ENCODE data around the gene CYBB.

The CYBB gene

GRCh38 chrX:37782359-37782758, 2.5 kb downstream of the CYBB start:
- no peak overlapping the region for H3K4me3 ChIP-seq (replicated peaks; ENCODE audit: low read depth, low read length)
- DNase-seq (ENCODE audit: extremely low read depth, low read depth): no peak
- TF ChIP-seq, protein P1, sequence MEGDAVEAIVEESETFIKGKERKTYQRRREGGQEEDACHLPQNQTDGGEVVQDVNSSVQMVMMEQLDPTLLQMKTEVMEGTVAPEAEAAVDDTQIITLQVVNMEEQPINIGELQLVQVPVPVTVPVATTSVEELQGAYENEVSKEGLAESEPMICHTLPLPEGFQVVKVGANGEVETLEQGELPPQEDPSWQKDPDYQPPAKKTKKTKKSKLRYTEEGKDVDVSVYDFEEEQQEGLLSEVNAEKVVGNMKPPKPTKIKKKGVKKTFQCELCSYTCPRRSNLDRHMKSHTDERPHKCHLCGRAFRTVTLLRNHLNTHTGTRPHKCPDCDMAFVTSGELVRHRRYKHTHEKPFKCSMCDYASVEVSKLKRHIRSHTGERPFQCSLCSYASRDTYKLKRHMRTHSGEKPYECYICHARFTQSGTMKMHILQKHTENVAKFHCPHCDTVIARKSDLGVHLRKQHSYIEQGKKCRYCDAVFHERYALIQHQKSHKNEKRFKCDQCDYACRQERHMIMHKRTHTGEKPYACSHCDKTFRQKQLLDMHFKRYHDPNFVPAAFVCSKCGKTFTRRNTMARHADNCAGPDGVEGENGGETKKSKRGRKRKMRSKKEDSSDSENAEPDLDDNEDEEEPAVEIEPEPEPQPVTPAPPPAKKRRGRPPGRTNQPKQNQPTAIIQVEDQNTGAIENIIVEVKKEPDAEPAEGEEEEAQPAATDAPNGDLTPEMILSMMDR (IDR thresholded peaks at IDR 0.05; ENCODE audit: low read depth, low read length, missing control alignments): no peak

DNA sequence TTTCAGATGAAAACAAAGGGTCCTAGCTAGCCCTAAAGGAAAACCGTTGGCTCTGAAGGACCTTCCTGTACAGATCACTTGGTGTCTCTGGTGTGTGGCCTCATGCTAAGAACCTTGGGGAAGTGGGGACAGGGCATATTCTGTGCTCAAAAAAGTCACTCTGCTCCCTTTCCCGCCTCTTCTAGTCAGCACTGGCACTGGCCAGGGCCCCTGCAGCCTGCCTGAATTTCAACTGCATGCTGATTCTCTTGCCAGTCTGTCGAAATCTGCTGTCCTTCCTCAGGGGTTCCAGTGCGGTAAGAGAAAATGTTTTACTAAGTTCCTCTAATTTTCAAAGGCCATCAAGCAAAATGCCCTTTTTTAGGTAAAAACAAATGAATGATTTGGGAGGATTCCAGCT, 3.4 kb downstream of the CYBB start:
- H3K4me3 ChIP-seq (replicated peaks; ENCODE audit: low read depth, low read length): no peak overlapping the region
- TF ChIP-seq, protein P1 (IDR thresholded peaks at IDR 0.05; ENCODE audit: low read depth, low read length, missing control alignments): no peak
- DNase-seq (ENCODE audit: extremely low read depth, low read depth): no peak

DNA sequence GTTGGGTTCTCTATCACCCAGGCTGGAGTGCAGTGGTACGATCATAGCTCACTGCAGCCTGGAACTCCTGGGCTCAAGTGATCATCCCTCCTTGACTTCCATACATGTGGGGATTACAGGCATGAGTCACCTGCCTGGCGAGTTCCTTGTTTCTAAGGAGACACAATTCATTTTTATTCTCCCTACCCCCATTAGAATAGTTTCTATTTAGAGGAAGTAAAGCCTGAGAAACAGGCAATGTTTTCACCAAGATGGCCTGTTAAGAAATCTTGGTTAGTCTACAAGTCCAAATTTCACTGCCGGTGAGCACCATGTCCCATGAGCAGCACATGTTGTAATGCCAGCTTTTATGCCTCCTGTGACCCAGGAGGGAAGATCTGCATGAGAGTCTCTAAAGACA, 5.7 kb downstream of the CYBB start:
- no peak for DNase-seq (ENCODE audit: extremely low read depth, low read depth)
- TF ChIP-seq, protein P1 (IDR thresholded peaks at IDR 0.05; ENCODE audit: low read depth, low read length, missing control alignments): no peak
- no peak overlapping the region for H3K4me3 ChIP-seq (replicated peaks; ENCODE audit: low read depth, low read length)

- TF ChIP-seq, protein P1 (IDR thresholded peaks at IDR 0.05; ENCODE audit: low read depth, low read length, missing control alignments): no peak
- no peak overlapping the region for H3K4me3 ChIP-seq (replicated peaks; ENCODE audit: low read depth, low read length)
- no peak for DNase-seq (ENCODE audit: extremely low read depth, low read depth)
Observed at GRCh38 chrX:37786624-37787422, 7.0 kb downstream of the CYBB start.

- no peak for DNase-seq (ENCODE audit: extremely low read depth, low read depth)
- no peak overlapping the region for H3K4me3 ChIP-seq (replicated peaks; ENCODE audit: low read depth, low read length)
- TF ChIP-seq, protein P1 (IDR thresholded peaks at IDR 0.05; ENCODE audit: low read depth, low read length, missing control alignments): no peak
Observed at GRCh38 chrX:37787423-37787869, 7.6 kb downstream of the CYBB start.

DNA sequence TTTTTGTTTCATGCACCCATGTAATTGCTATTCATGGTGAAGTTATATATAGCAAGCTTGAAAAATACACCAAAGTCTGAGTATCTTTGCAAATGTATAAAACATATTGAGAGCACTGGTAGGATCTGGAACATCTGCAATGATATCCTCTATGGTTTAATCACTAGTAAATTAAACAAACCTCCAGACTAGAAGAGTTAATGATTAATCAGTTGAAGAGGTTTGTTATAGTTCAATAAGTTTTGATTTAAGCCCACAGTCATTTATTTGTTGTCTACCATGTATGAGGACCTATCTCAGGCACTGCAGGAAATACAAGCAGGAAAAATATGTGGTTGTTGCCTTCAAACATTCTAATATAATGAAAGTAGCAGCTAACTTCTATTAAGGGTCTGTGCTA, 16.5 kb downstream of the CYBB start:
- TF ChIP-seq, protein P1 (IDR thresholded peaks at IDR 0.05; ENCODE audit: low read depth, low read length, missing control alignments): no peak

More for the DNA sequence above, 16.5 kb downstream of the CYBB start:
- no peak overlapping the region for H3K4me3 ChIP-seq (replicated peaks; ENCODE audit: low read depth, low read length)
- DNase-seq (ENCODE audit: extremely low read depth, low read depth): no peak
